ENCODE results near the gene KLC3. TPM values are rescaled to one million over a fixed set of nuclear protein-coding genes. Genes with fewer than 3 reads are reported as not detected.

The KLC3 gene
- total RNA-seq, 2 donors from 2014 or later, result 3.6 to 4.8 TPM

GRCh38 chr19:45358213-45358792 lies 17.8 kb downstream of the KLC3 start:
- H3K9me3 Mint-ChIP-seq, result no peaks in the 10 kb centered on the region

GRCh38 chr19:45361608-45362007 lies 21.1 kb downstream of the KLC3 start:
- Mint-ChIP-seq H3K27me3 (ENCODE audit: insufficient read depth) (no peaks in the 10 kb centered on the region), H3K4me3 (no peak overlapping the region), H3K4me1 (no peaks in the 10 kb centered on the region), H3K9me3 (no peaks in the 10 kb centered on the region), H3K27ac (no peak overlapping the region), H3K36me3 (ENCODE audit: low read depth) (peaks cover 55% of the 10 kb centered on the region)
- no peaks in the 10 kb centered on the region for H3K27me3 ChIP-seq (ENCODE audit: control insufficient read depth, insufficient read depth, low read length, poor library complexity, severe bottlenecking)
- no peak overlapping the region for H3K9ac ChIP-seq (ENCODE audit: extremely low read depth, low read length, poor library complexity, severe bottlenecking)
- WGBS, 2 experiments (ENCODE audit: insufficient coverage in 1 of 2, insufficient read length in 1 of 2), result 92 to 93% methylated on average over 14 of the region's 14 CpGs
- H3K36me3 ChIP-seq (ENCODE audit: control insufficient read depth, insufficient read depth, low read length), result peaks cover 55% of the 10 kb centered on the region
- DNase-seq, result no peak
- no peaks in the 10 kb centered on the region for H3K4me1 ChIP-seq (ENCODE audit: control insufficient read depth, insufficient read depth, low read length)
- H3K4me3 ChIP-seq (ENCODE audit: low read length), result no peak overlapping the region
- TF ChIP-seq CTCF (conservative IDR thresholded peaks at IDR 0.05), result no peak
- no peaks in the 10 kb centered on the region for H3K9me3 ChIP-seq (ENCODE audit: control insufficient read depth, low read length)
- H3K27ac ChIP-seq (ENCODE audit: low read depth, low read length), result no peak overlapping the region

More at GRCh38 chr19:45358213-45358792, 17.8 kb downstream of the KLC3 start:
- H3K4me3 Mint-ChIP-seq, result no peak overlapping the region
- DNase-seq, result no peak
- WGBS, 2 experiments (ENCODE audit: insufficient coverage in 1 of 2, insufficient read length in 1 of 2), result 96 to 100% methylated on average over 1 to 12 of the region's 12 CpGs
- peaks cover 80% of the 10 kb centered on the region for H3K36me3 Mint-ChIP-seq (ENCODE audit: low read depth)
- H3K27ac Mint-ChIP-seq, result no peak overlapping the region
- Histone ChIP-seq H3K27ac (ENCODE audit: low read depth, low read length) (no peak overlapping the region), H3K36me3 (ENCODE audit: control insufficient read depth, insufficient read depth, low read length) (peaks cover 63% of the 10 kb centered on the region), H3K27me3 (ENCODE audit: control insufficient read depth, insufficient read depth, low read length, poor library complexity, severe bottlenecking) (no peaks in the 10 kb centered on the region), H3K4me3 (ENCODE audit: low read length) (no peak overlapping the region), H3K9me3 (ENCODE audit: control insufficient read depth, low read length) (peaks cover 8% of the 10 kb centered on the region), H3K9ac (ENCODE audit: extremely low read depth, low read length, poor library complexity, severe bottlenecking) (no peak overlapping the region), H3K4me1 (ENCODE audit: control insufficient read depth, insufficient read depth, low read length) (no peaks in the 10 kb centered on the region)
- no peaks in the 10 kb centered on the region for H3K4me1 Mint-ChIP-seq
- no peak for TF ChIP-seq CTCF (conservative IDR thresholded peaks at IDR 0.05)
- no peaks in the 10 kb centered on the region for H3K27me3 Mint-ChIP-seq (ENCODE audit: insufficient read depth)

DNA sequence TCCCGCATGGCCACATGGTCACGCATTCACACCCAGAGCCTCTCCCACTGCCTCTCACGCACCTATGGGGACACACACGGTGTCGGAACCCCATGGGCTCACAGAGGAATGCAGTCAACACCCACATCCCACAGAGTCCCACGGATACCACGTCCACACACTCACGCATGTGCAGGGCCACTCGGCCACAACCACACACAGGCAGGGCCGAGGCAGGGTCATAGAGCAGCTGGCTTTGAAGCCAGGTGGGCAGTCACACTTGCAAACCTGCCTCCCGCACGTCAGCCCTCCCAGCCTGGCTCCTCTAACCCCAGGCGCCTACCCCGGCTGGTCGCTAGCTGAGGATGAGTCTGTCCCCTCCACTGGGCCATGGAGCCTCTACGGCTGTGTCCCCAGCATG lies 21.7 kb downstream of the KLC3 start:
- Histone ChIP-seq H3K4me1 (ENCODE audit: control insufficient read depth, insufficient read depth, low read length) (no peaks in the 10 kb centered on the region), H3K9ac (ENCODE audit: extremely low read depth, low read length, poor library complexity, severe bottlenecking) (no peak overlapping the region), H3K27me3 (ENCODE audit: control insufficient read depth, insufficient read depth, low read length, poor library complexity, severe bottlenecking) (no peaks in the 10 kb centered on the region), H3K4me3 (ENCODE audit: low read length) (no peak overlapping the region), H3K27ac (ENCODE audit: low read depth, low read length) (no peak overlapping the region), H3K36me3 (ENCODE audit: control insufficient read depth, insufficient read depth, low read length) (peaks cover 49% of the 10 kb centered on the region), H3K9me3 (ENCODE audit: control insufficient read depth, low read length) (no peaks in the 10 kb centered on the region)
- TF ChIP-seq CTCF (conservative IDR thresholded peaks at IDR 0.05), result no peak
- peaks cover 49% of the 10 kb centered on the region for H3K36me3 Mint-ChIP-seq (ENCODE audit: low read depth)
- DNase-seq, result no peak
- H3K9me3 Mint-ChIP-seq, result no peaks in the 10 kb centered on the region
- H3K27ac Mint-ChIP-seq, result peak overlapping the region; percentile 52
- no peaks in the 10 kb centered on the region for H3K4me1 Mint-ChIP-seq
- H3K4me3 Mint-ChIP-seq, result no peak overlapping the region
- no peaks in the 10 kb centered on the region for H3K27me3 Mint-ChIP-seq (ENCODE audit: insufficient read depth)
- 89 to 91% methylated on average over 13 to 16 of the region's 16 CpGs for WGBS, 2 experiments (ENCODE audit: insufficient coverage in 1 of 2, insufficient read length in 1 of 2)
